ENCODE data around the gene NAPG. TPM values are rescaled to one million over a fixed set of nuclear protein-coding genes. Genes with fewer than 3 reads are reported as not detected.
"Not testable (repeated sequence)": the region's sequence is repeated elsewhere in the genome, so short reads cannot be mapped to it uniquely, and the experiment has no call there.

Gene NAPG
- total and polyA plus RNA-seq, 4 donors = 8.1 to 23.0 (median 14.6) TPM

- TF ChIP-seq HNF4A (conservative IDR thresholded peaks at IDR 0.05) (peak in 1 of 2 donors; percentile 9), HNF4G (IDR thresholded peaks at IDR 0.05) (no peak), JUND (IDR thresholded peaks at IDR 0.05) (no peak), EGR1 (IDR thresholded peaks at IDR 0.05; ENCODE audit: low read depth in 2 of 2) (no peak), SP1 (IDR thresholded peaks at IDR 0.05) (no peak)
- H3K27me3 ChIP-seq (ENCODE audit: control insufficient read depth in 4 of 4, insufficient read depth in 4 of 4, low read length in 3 of 4) = no peaks in the 10 kb centered on the region
- no peak overlapping the region for H3K27ac ChIP-seq (ENCODE audit: low read depth in 1 of 2, low read length in 2 of 2)
- no peak for DNase-seq (ENCODE audit: low spot score)
- no peak overlapping the region for H3K4me3 ChIP-seq (ENCODE audit: low read depth in 1 of 3, low read length in 3 of 3)
- WGBS = 90% methylated on average over 3 of the region's 3 CpGs
- no peak overlapping the region for H3K9ac ChIP-seq (ENCODE audit: low read depth in 1 of 2, low read length in 2 of 2)
- H3K9me3 ChIP-seq (ENCODE audit: control insufficient read depth in 4 of 4, low read length in 3 of 4) = no peaks in the 10 kb centered on the region
- H3K36me3 ChIP-seq (ENCODE audit: control insufficient read depth in 4 of 4, insufficient read depth in 3 of 4, low read depth in 1 of 4, low read length in 3 of 4) = no peaks in the 10 kb centered on the region
- H3K4me1 ChIP-seq (ENCODE audit: control insufficient read depth in 4 of 4, insufficient read depth in 4 of 4, low read length in 3 of 4) = peaks cover 0 to 2% (median 0%) of the 10 kb centered on the region in 4 donors
Measured at GRCh38 chr18:10566390-10566789, 40.6 kb downstream of the NAPG start.

GRCh38 chr18:10569941-10570340 is 44.1 kb downstream of the NAPG start:
- H3K27ac ChIP-seq (ENCODE audit: low read depth in 1 of 2, low read length in 2 of 2); H3K4me1 ChIP-seq (ENCODE audit: control insufficient read depth in 4 of 4, insufficient read depth in 4 of 4, low read length in 3 of 4); DNase-seq (ENCODE audit: low spot score); H3K9me3 ChIP-seq (ENCODE audit: control insufficient read depth in 4 of 4, low read length in 3 of 4); H3K9ac ChIP-seq (ENCODE audit: low read depth in 1 of 2, low read length in 2 of 2); H3K36me3 ChIP-seq (ENCODE audit: control insufficient read depth in 4 of 4, insufficient read depth in 3 of 4, low read depth in 1 of 4, low read length in 3 of 4); H3K4me3 ChIP-seq (ENCODE audit: low read depth in 1 of 3, low read length in 3 of 3); H3K27me3 ChIP-seq (ENCODE audit: control insufficient read depth in 4 of 4, insufficient read depth in 4 of 4, low read length in 3 of 4): not testable (repeated sequence)
- 86% methylated on average over 5 of the region's 5 CpGs for WGBS

- 92% methylated on average over 1 of the region's 1 CpG for WGBS
- Histone ChIP-seq H3K27me3 (ENCODE audit: control insufficient read depth in 4 of 4, insufficient read depth in 4 of 4, low read length in 3 of 4) (no peaks in the 10 kb centered on the region), H3K9me3 (ENCODE audit: control insufficient read depth in 4 of 4, low read length in 3 of 4) (no peaks in the 10 kb centered on the region), H3K9ac (ENCODE audit: low read depth in 1 of 2, low read length in 2 of 2) (no peak overlapping the region), H3K36me3 (ENCODE audit: control insufficient read depth in 4 of 4, insufficient read depth in 3 of 4, low read depth in 1 of 4, low read length in 3 of 4) (no peaks in the 10 kb centered on the region), H3K4me1 (ENCODE audit: control insufficient read depth in 4 of 4, insufficient read depth in 4 of 4, low read length in 3 of 4) (peaks cover 0 to 2% (median 0%) of the 10 kb centered on the region in 4 donors), H3K27ac (ENCODE audit: low read depth in 1 of 2, low read length in 2 of 2) (no peak overlapping the region), H3K4me3 (ENCODE audit: low read depth in 1 of 3, low read length in 3 of 3) (no peak overlapping the region)
- TF ChIP-seq EGR1 (IDR thresholded peaks at IDR 0.05; ENCODE audit: low read depth in 2 of 2) (no peak), HNF4A (conservative IDR thresholded peaks at IDR 0.05) (no peak), HNF4G (IDR thresholded peaks at IDR 0.05) (no peak), ZBTB33 (IDR thresholded peaks at IDR 0.05) (no peak)
- DNase-seq (ENCODE audit: low spot score) = no peak
Measured at GRCh38 chr18:10570622-10571021, 44.8 kb downstream of the NAPG start.

GRCh38 chr18:10571537-10571936 is 45.7 kb downstream of the NAPG start:
- H3K27me3 ChIP-seq (ENCODE audit: control insufficient read depth in 4 of 4, insufficient read depth in 4 of 4, low read length in 3 of 4) = no peaks in the 10 kb centered on the region
- 65% methylated on average over 2 of the region's 2 CpGs for WGBS
- H3K27ac ChIP-seq (ENCODE audit: low read depth in 1 of 2, low read length in 2 of 2) = no peak overlapping the region
- H3K4me1 ChIP-seq (ENCODE audit: control insufficient read depth in 4 of 4, insufficient read depth in 4 of 4, low read length in 3 of 4) = peaks cover 0 to under 1% (median 0%) of the 10 kb centered on the region in 4 donors
- no peaks in the 10 kb centered on the region for H3K36me3 ChIP-seq (ENCODE audit: control insufficient read depth in 4 of 4, insufficient read depth in 3 of 4, low read depth in 1 of 4, low read length in 3 of 4)
- H3K4me3 ChIP-seq (ENCODE audit: low read depth in 1 of 3, low read length in 3 of 3) = no peak overlapping the region
- no peaks in the 10 kb centered on the region for H3K9me3 ChIP-seq (ENCODE audit: control insufficient read depth in 4 of 4, low read length in 3 of 4)
- no peak for DNase-seq (ENCODE audit: low spot score)
- H3K9ac ChIP-seq (ENCODE audit: low read depth in 1 of 2, low read length in 2 of 2) = no peak overlapping the region
- TF ChIP-seq RAD21 (IDR thresholded peaks at IDR 0.05) = no peak
- no peak for TF ChIP-seq NR2F2 (IDR thresholded peaks at IDR 0.05)
- TF ChIP-seq HNF4G (IDR thresholded peaks at IDR 0.05) = no peak
- no peak for TF ChIP-seq RXRA (IDR thresholded peaks at IDR 0.05)
- no peak for TF ChIP-seq ATF3 (IDR thresholded peaks at IDR 0.05)
- no peak for TF ChIP-seq JUND (IDR thresholded peaks at IDR 0.05)
- TF ChIP-seq MAX (IDR thresholded peaks at IDR 0.05) = no peak
- TF ChIP-seq FOXA1 (IDR thresholded peaks at IDR 0.05) = no peak
- TF ChIP-seq REST (IDR thresholded peaks at IDR 0.05) = no peak
- TF ChIP-seq GABPA (IDR thresholded peaks at IDR 0.05 in 1 of 2, conservative IDR thresholded peaks at IDR 0.05 in 1 of 2) = no peak
- TF ChIP-seq CTCF (IDR thresholded peaks at IDR 0.05; ENCODE audit: low read depth, low read length, missing input control) = no peak
- no peak for TF ChIP-seq EGR1 (IDR thresholded peaks at IDR 0.05; ENCODE audit: low read depth in 2 of 2)
- no peak for TF ChIP-seq TAF1 (conservative IDR thresholded peaks at IDR 0.05)
- no peak for TF ChIP-seq YY1 (IDR thresholded peaks at IDR 0.05)
- TF ChIP-seq HNF4A (conservative IDR thresholded peaks at IDR 0.05) = no peak
